ENCODE measurements around the gene FAM25G.
"Not testable (repeated sequence)": the region's sequence is repeated elsewhere in the genome, so short reads cannot be mapped to it uniquely, and the experiment has no call there.

- TF ChIP-seq CTCF (conservative IDR thresholded peaks at IDR 0.05; ENCODE audit: low read depth, low read length); EZH2 (IDR thresholded peaks at IDR 0.05; ENCODE audit: borderline replicate concordance, low read depth, low read length, poor library complexity, severe bottlenecking): not testable (repeated sequence)
Measured at GRCh38 chr10:47481182-47481766, 10.2 kb downstream of the FAM25G start.

All from A673 (cell line).